Measurements from ENCODE around the gene TFDP1.

Gene TFDP1

GRCh38 chr13:113651511-113652403, 67.2 kb downstream of the TFDP1 start:
- DNase-seq (ENCODE audit: low spot score), result no peak

- DNase-seq (ENCODE audit: low spot score), result no peak
Observed at GRCh38 chr13:113652404-113653263, 68.1 kb downstream of the TFDP1 start.

- DNase-seq (ENCODE audit: low spot score), result no peak
Observed at GRCh38 chr13:113653264-113654174, 69.0 kb downstream of the TFDP1 start.

GRCh38 chr13:113654175-113654560, 69.6 kb downstream of the TFDP1 start:
- DNase-seq (ENCODE audit: low spot score), result no peak

GRCh38 chr13:113654591-113655345, 70.2 kb downstream of the TFDP1 start:
- no peak for DNase-seq (ENCODE audit: low spot score)

GRCh38 chr13:113655346-113656002, 70.9 kb downstream of the TFDP1 start:
- DNase-seq (ENCODE audit: low spot score), result no peak

- no peak for DNase-seq (ENCODE audit: low spot score)
Observed at GRCh38 chr13:113656003-113656588, 71.5 kb downstream of the TFDP1 start.

GRCh38 chr13:113656831-113657671, 72.5 kb downstream of the TFDP1 start:
- DNase-seq (ENCODE audit: low spot score), result no peak

GRCh38 chr13:113657851-113658741, 73.5 kb downstream of the TFDP1 start, which contains the start of gene ATP4B:
Gene ATP4B (minus strand): TSS chr13:113658198. CDS start chr13:113658144, 54 bp downstream.
- DNase-seq (ENCODE audit: low spot score), result no peak

GRCh38 chr13:113658836-113659235, 74.3 kb downstream of the TFDP1 start:
- DNase-seq (ENCODE audit: low spot score), result no peak

- DNase-seq (ENCODE audit: low spot score), result no peak
Observed at GRCh38 chr13:113659337-113659736, 74.8 kb downstream of the TFDP1 start.

GRCh38 chr13:113660066-113660465, 75.5 kb downstream of the TFDP1 start:
- no peak for DNase-seq (ENCODE audit: low spot score)

GRCh38 chr13:113661509-113661908, 77.0 kb downstream of the TFDP1 start:
- no peak for DNase-seq (ENCODE audit: low spot score)

- DNase-seq (ENCODE audit: low spot score), result no peak
Observed at GRCh38 chr13:113663934-113664333, 79.4 kb downstream of the TFDP1 start.

- DNase-seq (ENCODE audit: low spot score), result no peak
Observed at GRCh38 chr13:113664751-113665596, 80.4 kb downstream of the TFDP1 start.

- no peak for DNase-seq (ENCODE audit: low spot score)
Observed at GRCh38 chr13:113665597-113666328, 81.2 kb downstream of the TFDP1 start.

- no peak for DNase-seq (ENCODE audit: low spot score)
Observed at GRCh38 chr13:113666329-113666670, 81.7 kb downstream of the TFDP1 start.
